Raji (cell line): ENCODE results near the gene GNAS-AS1.

Experiments used
- POLR2A ChIP-seq: IDR thresholded peaks from 2 replicates; pipeline ENCODE4 v1.6.1; 2011; ENCODE audit warnings: low read depth, low read length, control low read depth; ENCODE audit not compliant: insufficient read depth

Gene GNAS-AS1

GRCh38 chr20:58890518-58891085 lies 39.9 kb upstream of the GNAS-AS1 start:
- peak; percentile 78 for TF ChIP-seq POLR2A

GRCh38 chr20:58889798-58890517 lies 39.3 kb upstream of the GNAS-AS1 start:
- TF ChIP-seq POLR2A, result peak; percentile 11; the same call in 1 of the 2 replicates

- TF ChIP-seq POLR2A, result no peak
Observed at GRCh38 chr20:58889334-58889760, 38.6 kb upstream of the GNAS-AS1 start.

- TF ChIP-seq POLR2A, result peak; percentile 97
Observed at GRCh38 chr20:58888521-58889333, 38.0 kb upstream of the GNAS-AS1 start.

GRCh38 chr20:58888103-58888502 lies 37.4 kb upstream of the GNAS-AS1 start:
- no peak for TF ChIP-seq POLR2A

- no peak for TF ChIP-seq POLR2A
Observed at GRCh38 chr20:58886546-58886945, 35.8 kb upstream of the GNAS-AS1 start.

GRCh38 chr20:58884966-58885365 lies 34.3 kb upstream of the GNAS-AS1 start:
- no peak for TF ChIP-seq POLR2A

GRCh38 chr20:58883241-58883691 lies 32.6 kb upstream of the GNAS-AS1 start:
- TF ChIP-seq POLR2A, result no peak

GRCh38 chr20:58882704-58883089 lies 32.0 kb upstream of the GNAS-AS1 start:
- TF ChIP-seq POLR2A, result no peak

GRCh38 chr20:58880994-58881752 lies 30.5 kb upstream of the GNAS-AS1 start:
- TF ChIP-seq POLR2A, result no peak

- no peak for TF ChIP-seq POLR2A
Observed at GRCh38 chr20:58880441-58880840, 29.7 kb upstream of the GNAS-AS1 start.

- no peak for TF ChIP-seq POLR2A
Observed at GRCh38 chr20:58878399-58878798, 27.7 kb upstream of the GNAS-AS1 start.

- no peak for TF ChIP-seq POLR2A
Observed at GRCh38 chr20:58877976-58878360, 27.3 kb upstream of the GNAS-AS1 start.

- no peak for TF ChIP-seq POLR2A
Observed at GRCh38 chr20:58877050-58877975, 26.6 kb upstream of the GNAS-AS1 start.
